Measurements from ENCODE around the gene PAPPA2.
"Not testable (repeated sequence)": the region's sequence is repeated elsewhere in the genome, so short reads cannot be mapped to it uniquely, and the experiment has no call there.

Gene PAPPA2

GRCh38 chr1:176752505-176752904 is 289.5 kb downstream of the PAPPA2 start:
- TF ChIP-seq CTCF (IDR thresholded peaks at IDR 0.05; ENCODE audit: borderline replicate concordance, control extremely low read depth, extremely low read depth, insufficient read depth, missing control alignments): no peak
- no peak for DNase-seq (ENCODE audit: low spot score)
- in situ Hi-C loops (cut with MboI; ENCODE audit: low sequenced_read_pairs, unreplicated experiment): no loop called here

- in situ Hi-C loops (cut with MboI; ENCODE audit: low sequenced_read_pairs, unreplicated experiment): no loop called here
- TF ChIP-seq CTCF (IDR thresholded peaks at IDR 0.05; ENCODE audit: borderline replicate concordance, control extremely low read depth, extremely low read depth, insufficient read depth, missing control alignments): no peak
- DNase-seq (ENCODE audit: low spot score): no peak
Observed at GRCh38 chr1:176754676-176755075, 291.7 kb downstream of the PAPPA2 start.

- in situ Hi-C loops (cut with MboI; ENCODE audit: low sequenced_read_pairs, unreplicated experiment); DNase-seq (ENCODE audit: low spot score): not testable (repeated sequence)
Observed at GRCh38 chr1:176756817-176757216, 293.8 kb downstream of the PAPPA2 start.

GRCh38 chr1:176765608-176766007 is 302.6 kb downstream of the PAPPA2 start:
- no peak for DNase-seq (ENCODE audit: low spot score)
- in situ Hi-C loops (cut with MboI; ENCODE audit: low sequenced_read_pairs, unreplicated experiment): no loop called here
- TF ChIP-seq CTCF (IDR thresholded peaks at IDR 0.05; ENCODE audit: borderline replicate concordance, control extremely low read depth, extremely low read depth, insufficient read depth, missing control alignments): no peak

- in situ Hi-C loops (cut with MboI; ENCODE audit: low sequenced_read_pairs, unreplicated experiment): no loop called here
- DNase-seq (ENCODE audit: low spot score): no peak
- no peak for TF ChIP-seq CTCF (IDR thresholded peaks at IDR 0.05; ENCODE audit: borderline replicate concordance, control extremely low read depth, extremely low read depth, insufficient read depth, missing control alignments)
Observed at GRCh38 chr1:176766779-176767178, 303.8 kb downstream of the PAPPA2 start.

GRCh38 chr1:176767714-176768136 is 304.8 kb downstream of the PAPPA2 start:
- in situ Hi-C loops (cut with MboI; ENCODE audit: low sequenced_read_pairs, unreplicated experiment): no loop called here
- no peak for TF ChIP-seq CTCF (IDR thresholded peaks at IDR 0.05; ENCODE audit: borderline replicate concordance, control extremely low read depth, extremely low read depth, insufficient read depth, missing control alignments)
- DNase-seq (ENCODE audit: low spot score): no peak

- no peak for DNase-seq (ENCODE audit: low spot score)
- in situ Hi-C loops (cut with MboI; ENCODE audit: low sequenced_read_pairs, unreplicated experiment): no loop called here
- no peak for TF ChIP-seq CTCF (IDR thresholded peaks at IDR 0.05; ENCODE audit: borderline replicate concordance, control extremely low read depth, extremely low read depth, insufficient read depth, missing control alignments)
Observed at GRCh38 chr1:176768532-176768931, 305.6 kb downstream of the PAPPA2 start.
